ENCODE data around the gene TTC38. TPM values are rescaled to one million over a fixed set of nuclear protein-coding genes. Genes with fewer than 3 reads are reported as not detected.

The TTC38 gene
- total and polyA plus RNA-seq, 4 experiments from 2014 or later = 3.9 to 8.2 (median 5.3) TPM

DNA sequence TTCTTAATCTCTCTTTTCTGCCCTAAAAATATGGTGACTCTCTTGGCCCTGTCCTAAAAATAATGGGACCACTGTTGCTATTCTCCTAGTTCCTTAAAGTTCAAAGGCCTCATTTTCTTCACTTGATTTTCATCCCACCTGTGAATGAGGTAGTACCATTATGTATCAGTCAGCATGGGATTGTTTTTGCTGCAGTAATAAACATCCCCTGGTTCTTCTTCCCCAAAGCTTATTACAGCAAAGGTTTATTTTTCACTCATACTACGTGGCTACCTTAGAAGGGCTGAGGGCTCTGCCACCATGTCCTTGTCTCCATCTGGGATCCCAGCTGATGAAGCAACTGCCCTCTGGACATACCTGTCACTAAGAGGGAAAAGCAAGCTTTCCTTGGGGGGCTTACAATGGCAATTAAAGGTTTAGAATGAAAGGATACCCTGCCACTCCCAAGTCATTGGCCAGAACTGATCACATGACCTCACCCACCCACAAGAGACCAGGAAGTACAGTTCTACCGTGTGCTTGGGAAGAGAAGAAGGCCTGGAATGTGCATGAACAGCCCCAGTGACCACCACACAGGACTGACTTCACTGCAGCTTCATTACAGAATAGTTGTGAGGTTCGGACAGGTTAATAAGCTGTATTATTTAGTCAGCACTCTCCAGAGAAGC is 7.8 kb downstream of the TTC38 start:
- Mint-ChIP-seq H3K4me3 (no peak overlapping the region), H3K9me3 (peaks cover 0 to 2% (median 0%) of the 10 kb centered on the region in 8 donors), H3K36me3 (peaks cover 19 to 29% of the 10 kb centered on the region in 2 donors), H3K27me3 (no peaks in the 10 kb centered on the region), H3K4me1 (no peaks in the 10 kb centered on the region), H3K27ac (peak overlapping the region in 3 of 7 donors; percentile 19 to 42 (median 32))
- Histone ChIP-seq H3K36me3 (ENCODE audit: insufficient read depth, low read length) (no peaks in the 10 kb centered on the region), H3K4me3 (ENCODE audit: low read length in 2 of 2) (no peak overlapping the region), H3K9me3 (ENCODE audit: control insufficient read depth in 1 of 2, low read length in 2 of 2) (no peaks in the 10 kb centered on the region), H3K4me1 (ENCODE audit: insufficient read depth, low read length) (no peaks in the 10 kb centered on the region), H3K27me3 (ENCODE audit: insufficient read depth, low read length) (no peaks in the 10 kb centered on the region), H3K27ac (ENCODE audit: low read depth, low read length) (no peak overlapping the region)
- ChIA-PET POLR2A (ENCODE audit: partially characterized antibody) (interaction anchor here (1.3 kb wide), 1 partner anchor 25 kb away, joined by 6 read pairs; the partner anchor contains the start of gene CDPF1), CTCF (ENCODE audit: partially characterized antibody) (no interaction called here)
- intact Hi-C loops (cut with micrococcal nuclease) = no loop called here
- DNase-seq = no peak

DNA sequence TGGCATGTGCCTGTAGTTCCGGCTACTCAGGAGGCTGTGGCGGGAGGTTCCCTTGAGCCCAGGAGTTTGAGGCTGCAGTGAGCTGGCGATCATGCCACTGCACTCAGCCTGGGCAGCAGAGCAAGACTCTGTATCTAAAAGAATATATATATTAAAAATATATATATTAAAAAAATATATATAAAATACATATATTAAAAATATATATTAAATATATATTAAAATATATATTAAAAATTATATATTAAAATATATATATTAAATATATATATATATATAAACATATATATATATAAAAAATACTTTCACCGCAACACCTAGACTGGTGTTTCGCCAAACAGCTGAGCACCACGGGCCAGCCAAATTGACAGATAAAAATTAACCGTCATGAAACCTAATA is 8.8 kb downstream of the TTC38 start:
- H3K27ac ChIP-seq (ENCODE audit: low read depth, low read length) = no peak overlapping the region
- Mint-ChIP-seq H3K27me3 (no peaks in the 10 kb centered on the region), H3K4me1 (no peaks in the 10 kb centered on the region), H3K9me3 (peaks cover 0 to 2% (median 0%) of the 10 kb centered on the region in 8 donors), H3K4me3 (no peak overlapping the region), H3K36me3 (peaks cover 19 to 29% of the 10 kb centered on the region in 2 donors), H3K27ac (no peak overlapping the region)
- POLR2A ChIA-PET (ENCODE audit: partially characterized antibody) = interaction anchor here (0.7 kb wide), 1 partner anchor 9 kb away, joined by 4 read pairs; the partner anchor contains the start of gene TTC38
- H3K4me1 ChIP-seq (ENCODE audit: insufficient read depth, low read length) = no peaks in the 10 kb centered on the region
- intact Hi-C loops (cut with micrococcal nuclease) = no loop called here
- H3K36me3 ChIP-seq (ENCODE audit: insufficient read depth, low read length) = no peaks in the 10 kb centered on the region
- H3K9me3 ChIP-seq (ENCODE audit: control insufficient read depth in 1 of 2, low read length in 2 of 2) = no peaks in the 10 kb centered on the region
- H3K4me3 ChIP-seq (ENCODE audit: low read length in 2 of 2) = no peak overlapping the region
- DNase-seq = no peak
- no peaks in the 10 kb centered on the region for H3K27me3 ChIP-seq (ENCODE audit: insufficient read depth, low read length)
- CTCF ChIA-PET (ENCODE audit: partially characterized antibody) = interaction anchor here (1.5 kb wide), 1 partner anchor 19 kb away, joined by 4 read pairs; no protein-coding TSS in a partner anchor

DNA sequence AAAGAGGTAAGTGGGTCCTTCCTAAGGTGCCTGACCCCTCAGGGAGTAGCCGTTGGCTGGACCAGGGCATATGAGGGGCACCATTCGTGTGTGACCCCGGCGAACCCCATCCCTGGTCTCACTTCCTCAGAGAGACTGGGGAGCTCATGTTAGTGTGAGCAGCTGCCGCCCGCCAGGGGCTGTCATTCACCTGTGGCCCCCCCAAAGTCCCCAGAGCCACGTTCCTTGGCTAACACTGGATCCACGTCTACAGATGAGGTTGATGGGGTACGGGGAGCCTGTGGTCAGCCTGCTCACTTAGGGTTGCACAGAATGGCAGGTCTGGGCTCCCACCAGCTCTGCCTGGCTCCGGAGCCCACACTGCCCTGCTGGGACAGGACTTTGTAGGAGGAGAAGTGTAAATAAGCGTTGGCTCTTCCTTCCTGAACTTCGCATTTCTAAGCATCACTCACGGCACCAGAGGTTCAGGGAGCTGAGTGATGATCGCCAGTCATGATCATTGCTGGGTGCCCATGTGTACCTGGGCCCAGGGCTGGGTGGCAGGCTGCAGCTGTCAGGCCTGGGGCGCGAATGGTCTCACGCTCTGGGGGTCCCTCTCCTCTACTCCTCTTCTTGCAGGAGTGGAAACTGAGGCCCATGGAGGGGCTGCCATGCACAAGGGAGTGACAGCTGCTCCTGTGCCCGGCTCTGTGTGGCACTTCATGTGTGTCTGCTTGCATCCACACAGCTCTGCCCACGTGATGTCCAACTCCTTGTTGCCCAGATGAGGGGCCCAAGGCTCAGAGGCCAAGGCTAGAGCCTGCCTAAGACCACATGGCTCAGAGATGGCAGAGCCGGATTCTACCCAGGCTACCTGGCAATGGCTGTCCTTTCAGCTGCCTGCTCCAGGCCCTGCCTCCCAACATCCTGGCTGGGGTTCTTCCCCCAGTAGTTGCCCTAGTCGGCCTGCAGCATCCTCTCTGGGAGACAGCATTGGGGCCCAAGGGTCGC is 11.1 kb downstream of the TTC38 start:
- Mint-ChIP-seq H3K4me3 (peak overlapping the region in 1 of 8 donors; percentile 6), H3K36me3 (peaks cover 18 to 30% of the 10 kb centered on the region in 2 donors), H3K27me3 (no peaks in the 10 kb centered on the region), H3K4me1 (no peaks in the 10 kb centered on the region), H3K27ac (no peak overlapping the region), H3K9me3 (peaks cover 0 to 2% (median 0%) of the 10 kb centered on the region in 8 donors)
- ChIA-PET CTCF (ENCODE audit: partially characterized antibody) (interaction anchor here (1.0 kb wide), 1 partner anchor 37 kb away, joined by 3 read pairs; no protein-coding TSS in a partner anchor), POLR2A (ENCODE audit: partially characterized antibody) (no interaction called here)
- no peaks in the 10 kb centered on the region for H3K27me3 ChIP-seq (ENCODE audit: insufficient read depth, low read length)
- no peak for DNase-seq
- intact Hi-C loops (cut with micrococcal nuclease) = no loop called here
- no peaks in the 10 kb centered on the region for H3K9me3 ChIP-seq (ENCODE audit: control insufficient read depth in 1 of 2, low read length in 2 of 2)
- H3K36me3 ChIP-seq (ENCODE audit: insufficient read depth, low read length) = no peaks in the 10 kb centered on the region
- no peak overlapping the region for H3K27ac ChIP-seq (ENCODE audit: low read depth, low read length)
- H3K4me3 ChIP-seq (ENCODE audit: low read length in 2 of 2) = no peak overlapping the region
- H3K4me1 ChIP-seq (ENCODE audit: insufficient read depth, low read length) = no peaks in the 10 kb centered on the region

DNA sequence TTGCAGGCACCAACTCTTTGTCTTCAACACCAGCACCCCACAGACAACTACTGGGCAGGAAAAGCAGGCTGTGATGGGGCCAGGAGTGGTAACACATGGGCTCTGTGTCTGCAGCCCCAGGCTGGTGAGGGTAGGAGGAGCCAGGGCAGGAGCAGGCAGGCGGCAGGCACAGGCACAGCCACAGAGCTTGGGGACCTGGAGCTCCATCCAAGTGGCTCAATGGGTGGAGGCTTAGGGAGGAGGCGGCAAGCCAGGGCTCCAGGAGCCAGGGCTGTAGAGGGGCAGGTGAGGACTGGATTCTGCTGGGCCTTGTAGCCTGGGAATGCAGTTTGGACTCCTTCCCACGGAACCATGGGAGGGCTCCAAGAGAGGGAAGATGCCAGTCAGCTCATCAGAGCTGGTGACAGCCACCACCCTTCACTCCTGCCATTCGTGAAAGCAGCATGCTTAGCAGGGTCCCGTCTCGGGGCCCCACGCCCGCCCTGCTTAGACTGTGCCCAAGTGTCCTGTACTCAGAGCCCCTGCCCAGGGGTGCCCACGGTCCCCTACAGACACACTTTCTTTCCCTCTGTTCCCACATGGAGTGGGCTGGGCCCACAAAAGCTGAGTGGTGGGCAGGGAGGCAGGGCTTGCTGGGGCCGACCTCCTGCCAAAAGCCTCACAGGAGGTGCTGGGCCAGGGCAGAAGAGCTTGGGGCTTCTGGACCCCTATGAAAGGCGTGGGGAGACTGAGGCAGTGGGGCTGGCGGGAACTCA is 12.4 kb downstream of the TTC38 start:
- Histone ChIP-seq H3K4me3 (ENCODE audit: low read length in 2 of 2) (no peak overlapping the region), H3K27ac (ENCODE audit: low read depth, low read length) (no peak overlapping the region), H3K9me3 (ENCODE audit: control insufficient read depth in 1 of 2, low read length in 2 of 2) (no peaks in the 10 kb centered on the region), H3K36me3 (ENCODE audit: insufficient read depth, low read length) (no peaks in the 10 kb centered on the region), H3K27me3 (ENCODE audit: insufficient read depth, low read length) (no peaks in the 10 kb centered on the region), H3K4me1 (ENCODE audit: insufficient read depth, low read length) (no peaks in the 10 kb centered on the region)
- Mint-ChIP-seq H3K4me3 (no peak overlapping the region), H3K27me3 (no peaks in the 10 kb centered on the region), H3K4me1 (no peaks in the 10 kb centered on the region), H3K36me3 (peaks cover 22 to 28% of the 10 kb centered on the region in 2 donors), H3K9me3 (peaks cover 0 to 2% (median 0%) of the 10 kb centered on the region in 8 donors), H3K27ac (peak overlapping the region in 2 of 7 donors; percentile 22 to 41)
- CTCF ChIA-PET (ENCODE audit: partially characterized antibody) = no interaction called here
- POLR2A ChIA-PET (ENCODE audit: partially characterized antibody) = no interaction called here
- intact Hi-C loops (cut with micrococcal nuclease) = no loop called here
- DNase-seq = no peak

DNA sequence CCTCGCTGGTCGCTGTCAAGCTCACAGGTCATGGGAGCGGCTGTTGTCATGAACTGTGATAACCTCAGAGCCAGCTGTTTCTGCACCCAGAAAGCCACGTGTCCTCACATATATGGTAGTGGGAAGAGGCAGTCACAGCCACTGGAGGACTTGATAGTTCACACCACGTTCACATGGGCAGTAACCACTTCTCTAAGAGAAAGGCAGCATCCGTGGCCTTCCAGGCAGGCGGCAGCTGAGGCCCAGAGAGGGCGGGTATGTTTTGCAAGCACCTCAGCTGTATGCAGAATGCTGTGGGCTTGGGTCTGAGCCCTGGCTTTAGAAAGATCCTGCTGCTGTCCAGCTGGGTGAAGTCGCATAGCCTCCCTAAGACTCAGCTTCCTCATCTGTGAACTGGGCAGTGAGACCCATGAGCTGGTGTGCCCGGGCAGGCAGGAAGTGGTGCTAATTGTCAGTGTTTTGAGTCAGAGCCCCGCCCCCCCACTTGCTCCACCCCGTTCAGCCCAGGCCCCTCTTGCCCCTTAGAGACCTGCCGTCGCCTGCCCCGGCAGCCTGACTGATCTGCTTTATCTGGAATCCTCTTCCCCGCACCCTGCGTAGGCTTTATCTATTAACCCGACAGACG is 13.3 kb downstream of the TTC38 start:
- no peaks in the 10 kb centered on the region for H3K9me3 Mint-ChIP-seq
- no peak overlapping the region for H3K4me3 ChIP-seq (ENCODE audit: low read length in 2 of 2)
- no peaks in the 10 kb centered on the region for H3K27me3 Mint-ChIP-seq
- no peaks in the 10 kb centered on the region for H3K9me3 ChIP-seq (ENCODE audit: control insufficient read depth in 1 of 2, low read length in 2 of 2)
- no peak overlapping the region for H3K27ac ChIP-seq (ENCODE audit: low read depth, low read length)
- H3K4me1 Mint-ChIP-seq = no peaks in the 10 kb centered on the region
- H3K27me3 ChIP-seq (ENCODE audit: insufficient read depth, low read length) = no peaks in the 10 kb centered on the region
- H3K4me3 Mint-ChIP-seq = no peak overlapping the region
- DNase-seq = peak in 1 of 5 donors; percentile 20
- ChIA-PET POLR2A (ENCODE audit: partially characterized antibody) (no interaction called here), CTCF (ENCODE audit: partially characterized antibody) (no interaction called here)
- no peaks in the 10 kb centered on the region for H3K4me1 ChIP-seq (ENCODE audit: insufficient read depth, low read length)
- peak overlapping the region in 2 of 7 donors; percentile 41 to 45 for H3K27ac Mint-ChIP-seq
- no peaks in the 10 kb centered on the region for H3K36me3 ChIP-seq (ENCODE audit: insufficient read depth, low read length)
- intact Hi-C loops (cut with micrococcal nuclease) = no loop called here
- peaks cover 18 to 19% of the 10 kb centered on the region in 2 donors for H3K36me3 Mint-ChIP-seq

DNA sequence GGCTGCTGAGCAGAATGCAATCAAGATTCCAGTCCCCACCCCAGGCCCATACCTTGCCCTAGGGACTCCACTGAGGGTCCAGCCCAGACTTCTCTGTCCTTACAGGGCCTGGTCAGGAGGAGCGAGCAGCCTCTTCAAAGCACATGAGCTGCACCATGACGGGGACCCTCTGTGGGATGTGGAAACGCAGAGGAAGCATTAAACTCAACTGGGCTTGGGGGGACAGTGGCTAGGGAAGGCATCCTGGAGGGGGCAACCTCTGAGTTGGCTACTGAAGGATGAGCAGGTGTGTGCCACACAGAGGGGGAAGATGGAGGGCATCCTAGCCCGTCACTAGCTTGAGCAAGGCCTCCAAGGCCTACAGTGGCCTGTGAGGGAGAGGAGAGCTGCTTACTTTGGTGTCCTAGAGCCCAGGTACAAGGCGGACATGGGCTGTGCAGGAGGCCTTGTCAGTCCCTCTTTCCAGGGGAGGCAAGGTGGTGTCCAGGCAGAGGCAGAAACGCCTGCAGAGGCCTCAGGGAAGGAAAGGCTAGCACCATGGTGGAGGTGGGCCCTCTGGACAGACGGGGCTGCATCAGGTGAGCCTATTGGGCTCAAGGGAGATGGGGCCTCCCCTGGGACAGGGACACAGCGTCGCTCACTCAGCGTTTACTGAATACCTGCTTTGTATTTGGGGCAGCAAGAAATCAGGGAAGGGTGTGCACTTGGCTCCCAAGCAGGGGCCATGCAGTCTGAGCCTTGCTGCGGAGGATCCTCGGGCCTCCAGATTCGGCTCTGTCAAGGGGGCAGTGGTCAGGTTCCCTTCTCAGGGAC is 14.3 kb downstream of the TTC38 start:
- H3K9me3 Mint-ChIP-seq = no peaks in the 10 kb centered on the region
- peak overlapping the region in 1 of 7 donors; percentile 74 for H3K27ac Mint-ChIP-seq
- H3K4me1 Mint-ChIP-seq = peaks cover 0 to under 1% (median 0%) of the 10 kb centered on the region in 4 donors

More for the DNA sequence above, 14.3 kb downstream of the TTC38 start:
- no peaks in the 10 kb centered on the region for H3K9me3 ChIP-seq (ENCODE audit: control insufficient read depth in 1 of 2, low read length in 2 of 2)
- intact Hi-C loops (cut with micrococcal nuclease) = no loop called here
- no peak overlapping the region for H3K4me3 ChIP-seq (ENCODE audit: low read length in 2 of 2)
- no peak overlapping the region for H3K27ac ChIP-seq (ENCODE audit: low read depth, low read length)
- no peaks in the 10 kb centered on the region for H3K27me3 ChIP-seq (ENCODE audit: insufficient read depth, low read length)
- no peaks in the 10 kb centered on the region for H3K4me1 ChIP-seq (ENCODE audit: insufficient read depth, low read length)
- no peaks in the 10 kb centered on the region for H3K27me3 Mint-ChIP-seq
- ChIA-PET CTCF (ENCODE audit: partially characterized antibody) (no interaction called here), POLR2A (ENCODE audit: partially characterized antibody) (no interaction called here)
- no peak overlapping the region for H3K4me3 Mint-ChIP-seq
- peaks cover 15 to 18% of the 10 kb centered on the region in 2 donors for H3K36me3 Mint-ChIP-seq
- H3K36me3 ChIP-seq (ENCODE audit: insufficient read depth, low read length) = no peaks in the 10 kb centered on the region
- DNase-seq = no peak

All from CD4-positive, alpha-beta memory T cell (primary cell).